ENCODE measurements around the gene MYO3A. TPM values are rescaled to one million over a fixed set of nuclear protein-coding genes. Genes with fewer than 3 reads are reported as not detected.

MYO3A gene
- total RNA-seq, 1 experiment from 2014 or later: not detected

- H3K4me2 ChIP-seq (ENCODE audit: low read length): no peak overlapping the region
- ChIA-PET POLR2A (no interaction called here), RAD21 (ENCODE audit: low non-redundant PET in 1 of 2, low total read pairs in 2 of 2, uncharacterized antibody in 2 of 2, unreplicated experiment in 2 of 2) (no interaction called here), CTCF (no interaction called here)
- H3K9me2 ChIP-seq (ENCODE audit: insufficient read depth): no peaks in the 10 kb centered on the region
- no peaks in the 10 kb centered on the region for H3K9me3 ChIP-seq (ENCODE audit: control insufficient read depth in 1 of 2, insufficient read depth in 1 of 2, low read depth in 1 of 2, low read length in 2 of 2)
- H3K79me2 ChIP-seq (ENCODE audit: insufficient read depth, low read length): no peaks in the 10 kb centered on the region
- no peaks in the 10 kb centered on the region for H3K36me3 ChIP-seq (ENCODE audit: control insufficient read depth in 1 of 2, insufficient read depth in 2 of 2, low read length in 2 of 2)
- intact Hi-C loops (cut with micrococcal nuclease): no loop called here
- DNase-seq (ENCODE audit: low read depth, low spot score) (no peak), ATAC-seq (no peak)
- H3K27me3 ChIP-seq (ENCODE audit: insufficient read depth, low read length): peaks cover 26% of the 10 kb centered on the region
- no peak overlapping the region for H2AFZ ChIP-seq (ENCODE audit: low read depth, low read length, poor library complexity, severe bottlenecking)
- H3K4me1 ChIP-seq (ENCODE audit: control insufficient read depth in 1 of 2, insufficient read depth in 2 of 2, low read length in 2 of 2): no peaks in the 10 kb centered on the region
- H3K9ac ChIP-seq (ENCODE audit: low read length): no peak overlapping the region
- BruUV-seq (replicated peaks): no TSS peak
- H3K4me3 ChIP-seq (replicated peaks in 1 of 2; ENCODE audit: low read depth in 1 of 2, low read length in 2 of 2): no peak overlapping the region
- TF ChIP-seq ATF3 (IDR thresholded peaks at IDR 0.05) (no peak), CBX3 (IDR thresholded peaks at IDR 0.05; ENCODE audit: low read depth) (no peak), CEBPB (IDR thresholded peaks at IDR 0.05; ENCODE audit: low read depth) (no peak), SIN3A (IDR thresholded peaks at IDR 0.05; ENCODE audit: low read depth) (no peak), FOSL1 (IDR thresholded peaks at IDR 0.05; ENCODE audit: low read depth) (no peak), CTCF (IDR thresholded peaks at IDR 0.05 in 2 of 3, conservative IDR thresholded peaks at IDR 0.05 in 1 of 3; ENCODE audit: borderline replicate concordance in 1 of 3, insufficient read depth in 1 of 3, low read depth in 2 of 3, low read length in 2 of 3) (no peak), ZBTB33 (IDR thresholded peaks at IDR 0.05; ENCODE audit: extremely low read depth, insufficient replicate concordance, low read length) (no peak), TCF7L2 (IDR thresholded peaks at IDR 0.05; ENCODE audit: borderline replicate concordance, extremely low read depth, insufficient read depth, insufficient read length) (no peak), POLR2AphosphoS5 (IDR thresholded peaks at IDR 0.05; ENCODE audit: low read depth, low read length) (no peak), ZFX (IDR thresholded peaks at IDR 0.05) (no peak), EZH2phosphoT487 (IDR thresholded peaks at IDR 0.05; ENCODE audit: borderline replicate concordance) (no peak), POLR2A (IDR thresholded peaks at IDR 0.05; ENCODE audit: borderline replicate concordance, extremely low read depth, insufficient read depth, insufficient read length) (no peak), RAD21 (IDR thresholded peaks at IDR 0.05; ENCODE audit: low read depth) (no peak), MAX (IDR thresholded peaks at IDR 0.05) (no peak), ELF1 (IDR thresholded peaks at IDR 0.05; ENCODE audit: borderline replicate concordance, low read depth) (no peak), REST (IDR thresholded peaks at IDR 0.05; ENCODE audit: low read depth) (no peak), EGR1 (IDR thresholded peaks at IDR 0.05; ENCODE audit: low read depth) (no peak), EZH2 (IDR thresholded peaks at IDR 0.05) (no peak), JUND (IDR thresholded peaks at IDR 0.05) (no peak)
- H4K20me1 ChIP-seq (ENCODE audit: insufficient read depth): no peaks in the 10 kb centered on the region; the same call in 1 of the 2 replicates
- no peak overlapping the region for H3K27ac ChIP-seq (ENCODE audit: low read depth, low read length)
Measured at GRCh38 chr10:25978771-25979170, 44.7 kb downstream of the MYO3A start.

All from HCT116 (cell line).